Stomach (tissue), 9 donors: ENCODE data around the gene TES. TPM values are rescaled to one million over a fixed set of nuclear protein-coding genes. Genes with fewer than 3 reads are reported as not detected.
A peak's percentile ranks its signal among the peaks of the same experiment; 100 is the strongest.

ENCODE experiments used
- DNase-seq, 2 donors: peaks; one replicate each; pipeline versions ENCODE4 v3.0.0 to v3.0.0-alpha.2; 2013 to 2019
- H3K27ac ChIP-seq, 5 donors: fragments of 200-600 bp in 4 of 5; sonication (generic) in 4 of 5; one replicate each; pipeline ENCODE4 v1.5.1; 2013 to 2019; ENCODE audit warnings: mild to moderate bottlenecking in 1 of 5, moderate library complexity in 1 of 5
- H3K27me3 ChIP-seq, 3 donors: fragments of 200-600 bp; sonication (generic); one replicate each; pipeline ENCODE4 v1.5.1; 2017 to 2019; ENCODE audit warnings: mixed run types in 1 of 3
- H3K36me3 ChIP-seq, 4 donors: fragments of 200-600 bp; sonication (generic); 1 replicate in 3 of 4; 2 replicates in 1 of 4; pipeline ENCODE4 v1.5.1; 2016 to 2019
- H3K4me1 ChIP-seq, 4 donors: fragments of 200-600 bp; sonication (generic); one replicate each; pipeline ENCODE4 v1.5.1; 2016 to 2019
- H3K4me3 ChIP-seq, 4 donors: fragments of 200-600 bp; sonication (generic) in 3 of 4; one replicate each; pipeline ENCODE4 v1.5.1; 2016 to 2019; ENCODE audit warnings: mild to moderate bottlenecking in 1 of 4
- H3K9me3 ChIP-seq, 4 donors: fragments of 200-600 bp; sonication (generic); one replicate each; pipeline ENCODE4 v1.5.1; 2016 to 2019
- EP300 ChIP-seq: sonication (generic); formaldehyde crosslinking; IDR thresholded peaks from one replicate; pipeline ENCODE4 v1.6.1; 2017; ENCODE audit warnings: antibody characterized with exemption
- POLR2A ChIP-seq, 4 donors: fragments of 450-650 bp; IDR thresholded peaks; one replicate each; pipeline ENCODE4 v1.6.1; 2016; ENCODE audit warnings: antibody characterized with exemption in 4 of 4, control low read depth in 2 of 4, mild to moderate bottlenecking in 1 of 4, moderate library complexity in 1 of 4
- POLR2AphosphoS5 ChIP-seq, 3 donors: sonication (generic); formaldehyde crosslinking; IDR thresholded peaks; one replicate each; pipeline ENCODE4 v1.6.1; 2016; ENCODE audit warnings: antibody characterized with exemption in 3 of 3
- WGBS, 5 donors: extraction: QIAGEN DNeasy Blood & Tissue Kit in 3 of 5; methylation state at CpG; one replicate each; pipeline versions ENCODE4 v1.1.5 to v1.1.7; 2013 to 2018; 5-methylcytosine and 5-hydroxymethylcytosine counted together
- intact Hi-C: fragments of 100-400 bp; cut with DNase I; formaldehyde crosslinking; loops from one replicate; pipeline ENCODE4 v1.15.1; 2023; ENCODE audit warnings: low total_unique reads
- polyA plus RNA-seq, 3 donors: library from polyadenylated mRNA; stranded (reverse); fragments of 200-250 nt; gene quantifications; one replicate each; pipeline ENCODE4 v1.2.3, GENCODE V29; 2013
- total RNA-seq, 5 donors: library from RNA; depleted of rRNA; stranded (reverse); fragments of >200 nt; gene quantifications; one replicate each; pipeline versions ENCODE4 v1.1.0 to v1.2.3, GENCODE V29; 2014 to 2016
- TF ChIP-seq, protein P1 (sequence below), 7 experiments: fragments of 450-650 bp in 4 of 7; fragments of 200-600 bp in 3 of 7; sonication (generic) in 3 of 7; IDR thresholded peaks; one replicate each; pipeline ENCODE4 v1.5.1; 2016 to 2019; ENCODE audit warnings: antibody characterized with exemption in 7 of 7, control low read depth in 2 of 7, mild to moderate bottlenecking in 1 of 7
- donor health status: healthy with polysubstance abuse.
- donor health status: Bipolar disorder and iron deficiency.
- donor health status: healthy.

TES gene
- total and polyA plus RNA-seq, 8 donors = 46.0 to 191 (median 119) TPM

DNA sequence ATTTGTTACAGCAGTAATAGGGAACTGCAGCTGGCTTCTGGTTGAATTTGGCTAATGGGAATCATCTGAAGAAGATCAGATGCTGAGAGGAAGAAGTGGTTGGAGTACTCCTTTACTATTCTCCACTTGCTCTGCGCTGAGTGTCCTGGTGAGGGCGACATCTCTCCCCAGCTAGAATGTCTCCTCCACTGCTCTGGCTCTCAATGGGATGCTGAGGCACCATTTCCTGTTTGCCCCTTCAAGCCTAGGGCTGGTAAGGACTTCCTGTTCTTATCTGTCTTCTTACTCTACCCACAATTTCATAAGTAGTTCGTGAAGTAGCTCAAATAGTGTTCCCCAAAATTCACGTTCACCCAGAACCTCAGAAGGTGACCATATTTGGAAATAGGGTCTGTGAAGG is 43.2 kb upstream of the TES start:
- WGBS, 5 donors = 79 to 87% (median 82%) methylated on average over 4 of the region's 4 CpGs
- intact Hi-C loops = no loop called here
- H3K27me3 ChIP-seq = no peaks in the 10 kb centered on the region
- TF ChIP-seq, protein P1, sequence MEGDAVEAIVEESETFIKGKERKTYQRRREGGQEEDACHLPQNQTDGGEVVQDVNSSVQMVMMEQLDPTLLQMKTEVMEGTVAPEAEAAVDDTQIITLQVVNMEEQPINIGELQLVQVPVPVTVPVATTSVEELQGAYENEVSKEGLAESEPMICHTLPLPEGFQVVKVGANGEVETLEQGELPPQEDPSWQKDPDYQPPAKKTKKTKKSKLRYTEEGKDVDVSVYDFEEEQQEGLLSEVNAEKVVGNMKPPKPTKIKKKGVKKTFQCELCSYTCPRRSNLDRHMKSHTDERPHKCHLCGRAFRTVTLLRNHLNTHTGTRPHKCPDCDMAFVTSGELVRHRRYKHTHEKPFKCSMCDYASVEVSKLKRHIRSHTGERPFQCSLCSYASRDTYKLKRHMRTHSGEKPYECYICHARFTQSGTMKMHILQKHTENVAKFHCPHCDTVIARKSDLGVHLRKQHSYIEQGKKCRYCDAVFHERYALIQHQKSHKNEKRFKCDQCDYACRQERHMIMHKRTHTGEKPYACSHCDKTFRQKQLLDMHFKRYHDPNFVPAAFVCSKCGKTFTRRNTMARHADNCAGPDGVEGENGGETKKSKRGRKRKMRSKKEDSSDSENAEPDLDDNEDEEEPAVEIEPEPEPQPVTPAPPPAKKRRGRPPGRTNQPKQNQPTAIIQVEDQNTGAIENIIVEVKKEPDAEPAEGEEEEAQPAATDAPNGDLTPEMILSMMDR (IDR thresholded peaks at IDR 0.05) = no peak
- TF ChIP-seq EP300 (no peak), POLR2A (IDR thresholded peaks at IDR 0.05) (no peak), POLR2AphosphoS5 (IDR thresholded peaks at IDR 0.05) (no peak)
- no peaks in the 10 kb centered on the region for H3K9me3 ChIP-seq
- no peaks in the 10 kb centered on the region for H3K36me3 ChIP-seq
- H3K27ac ChIP-seq = no peak overlapping the region
- no peak for DNase-seq
- peaks cover 3 to 19% (median 7%) of the 10 kb centered on the region in 4 donors for H3K4me1 ChIP-seq
- H3K4me3 ChIP-seq = no peak overlapping the region

DNA sequence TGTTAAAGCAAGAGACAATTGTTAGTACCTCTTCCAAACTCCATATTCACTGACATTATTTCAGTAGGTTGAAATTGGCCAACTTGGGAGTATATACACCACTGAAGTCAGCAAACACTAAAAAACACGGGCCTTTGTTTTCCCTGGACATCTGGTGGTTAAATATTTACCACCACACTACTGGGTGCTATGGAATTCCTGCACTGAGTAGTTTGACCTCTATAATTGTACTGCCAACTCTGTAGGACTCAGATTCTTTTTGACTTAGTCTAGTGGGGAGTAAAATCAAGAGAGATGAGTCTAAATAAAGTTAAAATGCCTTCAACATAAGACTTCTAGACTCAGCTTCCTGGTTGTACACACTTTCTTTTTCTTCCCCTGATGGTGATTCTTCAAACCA is 41.3 kb upstream of the TES start:
- peak in 1 of 2 donors; percentile 48 for DNase-seq
- H3K27me3 ChIP-seq = no peaks in the 10 kb centered on the region
- intact Hi-C loops = no loop called here
- H3K4me3 ChIP-seq = no peak overlapping the region
- H3K9me3 ChIP-seq = no peaks in the 10 kb centered on the region
- 24 to 57% (median 29%) methylated on average over 1 of the region's 1 CpG for WGBS, 5 donors
- no peaks in the 10 kb centered on the region for H3K36me3 ChIP-seq
- H3K27ac ChIP-seq = no peak overlapping the region
- peaks cover 3 to 27% (median 7%) of the 10 kb centered on the region in 4 donors for H3K4me1 ChIP-seq
- TF ChIP-seq, protein P1 (IDR thresholded peaks at IDR 0.05) = no peak
- no peak for TF ChIP-seq EP300
- TF ChIP-seq POLR2AphosphoS5 (IDR thresholded peaks at IDR 0.05) = no peak
- no peak for TF ChIP-seq POLR2A (IDR thresholded peaks at IDR 0.05)

DNA sequence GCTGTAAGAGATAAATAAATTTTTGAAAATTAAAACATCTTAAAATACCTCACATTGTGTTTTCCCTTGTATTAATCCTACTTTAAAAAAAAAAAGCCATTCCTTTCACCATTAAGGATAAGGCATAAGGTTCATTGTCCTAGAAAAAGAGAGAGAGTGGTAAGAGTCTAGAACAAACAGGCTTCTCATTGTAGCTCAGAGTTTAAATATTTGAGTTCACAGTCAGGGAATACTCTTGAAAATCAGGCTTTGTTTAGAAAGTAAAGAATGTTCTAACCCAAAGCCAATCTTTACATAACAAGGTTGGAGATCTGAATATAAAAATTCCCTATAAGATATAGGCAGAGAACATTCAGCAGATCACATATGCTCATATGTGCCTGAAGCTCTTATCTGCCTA is 40.2 kb upstream of the TES start:
- Histone ChIP-seq H3K27ac (peak overlapping the region in 2 of 5 donors; percentile 27 to 65), H3K36me3 (no peaks in the 10 kb centered on the region), H3K4me1 (peaks cover 3 to 27% (median 7%) of the 10 kb centered on the region in 4 donors), H3K4me3 (no peak overlapping the region), H3K9me3 (no peaks in the 10 kb centered on the region), H3K27me3 (no peaks in the 10 kb centered on the region)
- no peak for DNase-seq
- intact Hi-C loops = no loop called here
- TF ChIP-seq EP300 (no peak), POLR2AphosphoS5 (IDR thresholded peaks at IDR 0.05) (no peak), POLR2A (IDR thresholded peaks at IDR 0.05) (no peak)
- TF ChIP-seq, protein P1 (IDR thresholded peaks at IDR 0.05) = no peak

DNA sequence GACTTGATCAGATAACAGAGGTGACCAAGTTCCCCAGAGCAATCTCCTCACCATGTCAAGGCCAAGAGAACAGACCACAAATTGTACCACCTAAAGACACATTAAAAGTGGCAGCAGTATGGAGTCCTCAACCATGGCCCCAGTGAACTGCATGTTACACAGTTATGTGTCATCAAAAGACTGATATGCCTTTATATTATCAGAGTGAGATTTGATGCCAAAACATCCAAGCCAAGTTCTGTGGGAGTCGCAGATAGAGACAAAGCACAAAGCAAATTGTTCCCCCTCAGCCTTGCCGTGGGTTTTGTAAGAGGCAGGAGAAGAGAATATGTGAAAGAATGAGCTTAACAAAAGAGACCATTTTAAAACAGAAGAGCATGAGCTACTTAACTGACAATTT is 39.2 kb upstream of the TES start:
- WGBS, 5 donors = 28 to 54% (median 35%) methylated on average over 2 of the region's 2 CpGs
- TF ChIP-seq POLR2A (IDR thresholded peaks at IDR 0.05) (no peak), EP300 (no peak), POLR2AphosphoS5 (IDR thresholded peaks at IDR 0.05) (no peak)
- TF ChIP-seq, protein P1 (IDR thresholded peaks at IDR 0.05) = no peak
- DNase-seq = no peak
- H3K4me1 ChIP-seq = peaks cover 3 to 27% (median 7%) of the 10 kb centered on the region in 4 donors
- no peak overlapping the region for H3K27ac ChIP-seq
- H3K36me3 ChIP-seq = no peaks in the 10 kb centered on the region
- H3K27me3 ChIP-seq = no peaks in the 10 kb centered on the region
- intact Hi-C loops = no loop called here
- H3K9me3 ChIP-seq = no peaks in the 10 kb centered on the region
- H3K4me3 ChIP-seq = no peak overlapping the region
